PC-3 (cell line): ENCODE data around the gene SGO1. TPM values are rescaled to one million over a fixed set of nuclear protein-coding genes. Genes with fewer than 3 reads are reported as not detected.

Experiments
- ATAC-seq: fragments of 200-7000 bp; cut with Tn5 transposase; 2 replicates; pipeline ENCODE4 v1.9.1; 2020; ENCODE audit warnings: mild to moderate bottlenecking, moderate library complexity
- BruUV-seq: library from RNA; stranded (reverse); fragments of 400-500 nt; replicated peaks from 2 replicates; lab custom pipeline; 2021; lab: Mats Ljungman, UMichigan
- CTCF ChIA-PET: fragments of 300-600 bp; sonication (Branson Sonifier 250); formaldehyde crosslinking; loops from one replicate; lab custom pipeline; 2022; ENCODE audit warnings: antibody characterized with exemption; lab: Charles Lee
- POLR2A ChIA-PET: fragments of 300-600 bp; sonication (Branson Sonifier 250); formaldehyde crosslinking; loops from one replicate; lab custom pipeline; 2022; ENCODE audit warnings: antibody characterized with exemption; ENCODE audit not compliant: unreplicated experiment; lab: Charles Lee
- DNase-seq: peaks from one replicate; pipeline ENCODE4 v3.0.0-alpha.2; 2015
- H2AFZ ChIP-seq: fragments of 300-600 bp; sonication (generic); 2 replicates; pipeline ENCODE4 v1.6.0; 2016; ENCODE audit warnings: antibody characterized with exemption, low read length
- H3F3A ChIP-seq: fragments of 300-600 bp; sonication (generic); one replicate; pipeline ENCODE4 v1.6.0; 2017; ENCODE audit warnings: antibody characterized with exemption, low read length, control low read depth, mild to moderate bottlenecking; ENCODE audit not compliant: unreplicated experiment
- H3K27ac ChIP-seq: fragments of 300-600 bp; sonication (generic); 2 replicates; pipeline ENCODE4 v1.5.1; 2016; ENCODE audit warnings: mild to moderate bottlenecking, low read length
- H3K27me3 ChIP-seq: fragments of 300-600 bp; sonication (generic); 2 replicates; pipeline ENCODE4 v1.6.1; 2016; ENCODE audit warnings: low read length, mixed read lengths
- H3K36me3 ChIP-seq: fragments of 300-600 bp; sonication (generic); 2 replicates; pipeline ENCODE4 v1.6.1; 2016; ENCODE audit warnings: low read depth, mixed run types, low read length, mixed read lengths
- H3K4me1 ChIP-seq: fragments of 300-600 bp; sonication (generic); 2 replicates; pipeline ENCODE4 v1.5.1; 2016; ENCODE audit warnings: low read length; ENCODE audit not compliant: insufficient read depth
- H3K4me2 ChIP-seq: fragments of 300-600 bp; sonication (generic); 2 replicates; pipeline ENCODE4 v1.6.0; 2016; ENCODE audit warnings: low read length
- H3K4me3 ChIP-seq: fragments of 300-600 bp; sonication (generic); 2 replicates; pipeline ENCODE4 v1.5.1; 2016; ENCODE audit warnings: mild to moderate bottlenecking, low read length, mixed read lengths
- H3K79me2 ChIP-seq: fragments of 300-600 bp; sonication (generic); 2 replicates; pipeline ENCODE4 v1.6.1; 2017; ENCODE audit warnings: low read length, mixed read lengths
- H3K9ac ChIP-seq: fragments of 300-600 bp; sonication (generic); 2 replicates; pipeline ENCODE4 v1.6.0; 2016; ENCODE audit warnings: mild to moderate bottlenecking, low read length
- H3K9me2 ChIP-seq: fragments of 300-600 bp; sonication (generic); replicated peaks from 2 replicates; pipeline ENCODE4 v1.6.1; 2016; ENCODE audit warnings: mixed run types, low read length, mixed read lengths
- H3K9me3 ChIP-seq: fragments of 300-600 bp; sonication (generic); 2 replicates; pipeline ENCODE4 v1.6.1; 2016; ENCODE audit warnings: low read length, mixed read lengths
- H4K20me1 ChIP-seq: fragments of 300-600 bp; sonication (generic); 2 replicates; pipeline ENCODE4 v1.6.1; 2016; ENCODE audit warnings: low read length, mixed read lengths
- EZH2 ChIP-seq: fragments of 300-600 bp; sonication (generic); IDR thresholded peaks from one replicate; pipeline ENCODE4 v1.6.1; 2017; ENCODE audit warnings: antibody characterized with exemption, mild to moderate bottlenecking, low read length; ENCODE audit not compliant: unreplicated experiment
- EZH2phosphoT487 ChIP-seq: fragments of 300-600 bp; sonication (generic); IDR thresholded peaks from 2 replicates; pipeline ENCODE4 v1.6.1; 2018; ENCODE audit warnings: mild to moderate bottlenecking, antibody characterized with exemption, low read length, borderline replicate concordance
- intact Hi-C: fragments of 100-400 bp; cut with micrococcal nuclease; formaldehyde crosslinking; loops from 2 replicates; pipeline ENCODE4 v1.9.0; 2023
- total RNA-seq: library from RNA; depleted of rRNA; stranded (reverse); fragments of >200 nt; gene quantifications from 2 replicates; pipeline ENCODE4 v1.2.3, GENCODE V29; 2014
- TF ChIP-seq, protein P1 (sequence below): fragments of 300-600 bp; sonication (generic); conservative IDR thresholded peaks from 2 replicates; pipeline ENCODE4 v1.5.1; 2017; ENCODE audit warnings: antibody characterized with exemption, low read depth, mild to moderate bottlenecking, low read length

SGO1 gene
- total RNA-seq, 1 experiment from 2014 or later = 12.6 TPM

DNA sequence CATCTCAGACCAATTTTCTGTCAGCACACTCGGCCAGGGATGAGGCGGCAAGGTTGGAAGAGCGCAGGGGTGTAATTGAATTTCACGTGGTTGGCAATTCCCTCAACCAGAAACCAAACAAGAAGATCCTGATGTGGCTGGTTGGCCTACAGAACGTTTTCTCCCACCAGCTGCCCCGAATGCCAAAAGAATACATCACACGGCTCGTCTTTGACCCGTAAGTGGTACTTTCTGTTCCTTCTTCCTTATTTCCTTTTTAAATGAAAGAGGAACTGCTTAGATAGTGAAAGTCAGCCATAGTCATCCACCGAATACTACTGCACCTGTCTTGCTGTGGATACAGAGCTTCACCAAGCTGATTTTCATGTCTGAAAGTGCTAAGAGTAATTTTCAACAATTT lies 60.1 kb downstream of the SGO1 start:
- Histone ChIP-seq H3K27me3 (no peaks in the 10 kb centered on the region), H3K4me1 (peaks cover 10% of the 10 kb centered on the region), H2AFZ (no peak overlapping the region), H3K4me3 (no peak overlapping the region), H3K4me2 (no peak overlapping the region), H3K27ac (no peak overlapping the region), H4K20me1 (no peaks in the 10 kb centered on the region), H3K9me2 (no peaks in the 10 kb centered on the region), H3K9me3 (no peaks in the 10 kb centered on the region), H3K36me3 (no peaks in the 10 kb centered on the region), H3K9ac (no peak overlapping the region), H3K79me2 (no peaks in the 10 kb centered on the region), H3F3A (no peaks in the 10 kb centered on the region)
- ChIA-PET POLR2A (no interaction called here), CTCF (no interaction called here)
- ATAC-seq (no peak), DNase-seq (no peak)
- no TSS peak for BruUV-seq
- TF ChIP-seq EZH2 (no peak), EZH2phosphoT487 (no peak)
- TF ChIP-seq, protein P1, sequence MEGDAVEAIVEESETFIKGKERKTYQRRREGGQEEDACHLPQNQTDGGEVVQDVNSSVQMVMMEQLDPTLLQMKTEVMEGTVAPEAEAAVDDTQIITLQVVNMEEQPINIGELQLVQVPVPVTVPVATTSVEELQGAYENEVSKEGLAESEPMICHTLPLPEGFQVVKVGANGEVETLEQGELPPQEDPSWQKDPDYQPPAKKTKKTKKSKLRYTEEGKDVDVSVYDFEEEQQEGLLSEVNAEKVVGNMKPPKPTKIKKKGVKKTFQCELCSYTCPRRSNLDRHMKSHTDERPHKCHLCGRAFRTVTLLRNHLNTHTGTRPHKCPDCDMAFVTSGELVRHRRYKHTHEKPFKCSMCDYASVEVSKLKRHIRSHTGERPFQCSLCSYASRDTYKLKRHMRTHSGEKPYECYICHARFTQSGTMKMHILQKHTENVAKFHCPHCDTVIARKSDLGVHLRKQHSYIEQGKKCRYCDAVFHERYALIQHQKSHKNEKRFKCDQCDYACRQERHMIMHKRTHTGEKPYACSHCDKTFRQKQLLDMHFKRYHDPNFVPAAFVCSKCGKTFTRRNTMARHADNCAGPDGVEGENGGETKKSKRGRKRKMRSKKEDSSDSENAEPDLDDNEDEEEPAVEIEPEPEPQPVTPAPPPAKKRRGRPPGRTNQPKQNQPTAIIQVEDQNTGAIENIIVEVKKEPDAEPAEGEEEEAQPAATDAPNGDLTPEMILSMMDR = no peak
- intact Hi-C loops = no loop called here

DNA sequence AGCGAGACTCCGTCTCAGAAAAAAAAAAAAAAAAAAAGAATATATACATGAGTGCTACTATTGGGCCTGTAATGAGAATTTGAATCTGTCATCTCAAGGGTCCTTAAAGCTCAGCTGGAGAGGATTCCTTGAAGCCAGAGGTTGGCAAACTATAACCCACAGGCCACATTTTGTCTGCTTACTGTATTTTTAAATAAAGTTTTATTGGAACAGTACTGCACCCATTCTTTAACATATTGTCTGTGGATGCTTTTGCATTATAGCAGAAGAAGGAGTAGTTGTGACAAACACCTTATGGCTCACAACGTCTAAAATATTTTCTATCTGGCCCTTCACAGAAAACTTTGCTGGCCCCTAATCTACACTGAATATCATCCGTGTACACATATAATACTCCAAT lies 60.7 kb downstream of the SGO1 start:
- H3K4me2 ChIP-seq = no peak overlapping the region
- DNase-seq = no peak
- no peaks in the 10 kb centered on the region for H3K9me3 ChIP-seq
- H3K36me3 ChIP-seq = no peaks in the 10 kb centered on the region
- intact Hi-C loops = no loop called here
- H3K9me2 ChIP-seq = no peaks in the 10 kb centered on the region
- peaks cover 10% of the 10 kb centered on the region for H3K4me1 ChIP-seq
- POLR2A ChIA-PET = no interaction called here
- ATAC-seq = no peak
- no peaks in the 10 kb centered on the region for H4K20me1 ChIP-seq
- BruUV-seq = no TSS peak
- no peaks in the 10 kb centered on the region for H3F3A ChIP-seq
- H3K79me2 ChIP-seq = no peaks in the 10 kb centered on the region
- no peak overlapping the region for H3K27ac ChIP-seq
- no peak overlapping the region for H3K9ac ChIP-seq
- no peak overlapping the region for H2AFZ ChIP-seq
- H3K27me3 ChIP-seq = no peaks in the 10 kb centered on the region
- no peak for TF ChIP-seq EZH2
- TF ChIP-seq, protein P1 = no peak
- TF ChIP-seq EZH2phosphoT487 = no peak
- CTCF ChIA-PET = no interaction called here
- no peak overlapping the region for H3K4me3 ChIP-seq

DNA sequence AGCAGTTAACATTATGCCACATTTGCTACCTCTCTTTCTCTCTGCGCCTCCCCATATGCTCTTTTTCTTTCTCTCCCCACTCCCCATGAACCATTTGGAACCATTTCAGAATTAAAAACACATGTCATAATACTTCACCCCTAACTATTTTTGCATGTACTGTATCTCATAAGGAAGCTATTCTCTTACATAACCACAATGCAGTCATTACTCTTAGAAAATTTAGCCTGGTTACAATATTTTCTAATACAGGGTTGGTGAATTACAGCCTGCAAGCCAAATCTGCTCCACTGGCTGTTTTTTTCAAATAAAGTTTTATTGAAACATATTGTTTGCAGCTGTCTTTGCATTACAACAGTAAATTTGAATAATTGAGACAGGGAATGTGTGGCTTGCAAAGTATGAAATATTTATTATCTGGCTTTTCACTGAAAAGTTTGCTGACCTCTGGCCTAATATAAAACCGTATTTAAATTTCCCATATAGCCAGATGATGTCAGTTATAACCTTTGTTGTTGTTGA lies 62.8 kb downstream of the SGO1 start:
- Histone ChIP-seq H3K9me3 (no peaks in the 10 kb centered on the region), H3F3A (no peaks in the 10 kb centered on the region), H3K4me1 (peaks cover 10% of the 10 kb centered on the region), H3K79me2 (no peaks in the 10 kb centered on the region), H3K4me2 (no peak overlapping the region), H3K36me3 (no peaks in the 10 kb centered on the region), H2AFZ (no peak overlapping the region), H3K9ac (no peak overlapping the region), H4K20me1 (no peaks in the 10 kb centered on the region), H3K9me2 (no peaks in the 10 kb centered on the region), H3K4me3 (no peak overlapping the region), H3K27ac (no peak overlapping the region), H3K27me3 (no peaks in the 10 kb centered on the region)
- ChIA-PET POLR2A (no interaction called here), CTCF (no interaction called here)
- DNase-seq = no peak
- no TSS peak for BruUV-seq
- no peak for ATAC-seq
- intact Hi-C loops = loop anchor here (5.0 kb wide), 1 partner anchor 236 kb away; no protein-coding TSS in a partner anchor
- TF ChIP-seq EZH2phosphoT487 = no peak
- TF ChIP-seq EZH2 = no peak
- TF ChIP-seq, protein P1 = no peak
